Renal cortex interstitium (tissue), 15 donors: Measurements from ENCODE around the gene S100A7. TPM values are rescaled to one million over a fixed set of nuclear protein-coding genes. Genes with fewer than 3 reads are reported as not detected.

Experiments
- DNase-seq, 11 donors: peaks; one replicate each; pipeline ENCODE4 v3.0.0-alpha.2; 2013; ENCODE audit warnings: low read depth in 9 of 11, low spot score in 4 of 11; ENCODE audit errors: extremely low read depth in 1 of 11
- long read RNA-seq, 16 experiments: transcript quantifications; one replicate each; lab custom pipeline, GENCODE V29; 2026
- polyA plus RNA-seq, 3 donors: library from polyadenylated mRNA; unstranded; fragments of 120-200 nt; gene quantifications; one replicate each; pipeline ENCODE4 v1.2.1, GENCODE V29; 2013; ENCODE audit not compliant: insufficient read length in 3 of 3

Gene S100A7
- under 1 TPM; 0.56 to 0.65 (median 0.61) TPM for polyA plus RNA-seq
- long read RNA-seq, donor 1, result 0 reads
- long read RNA-seq, donor 2, result 0 reads
- long read RNA-seq, donor 3, result 0 reads
- long read RNA-seq, donor 4, result 0 reads
- long read RNA-seq, donor 5, result 0 reads
- long read RNA-seq, donor 6, result 0 reads
- long read RNA-seq, donor 7, result 0 reads
- long read RNA-seq, donor 8, result 0 reads
- long read RNA-seq, donor 9, result 0 reads
- long read RNA-seq, donor 10, result 0 reads
- long read RNA-seq, donor 11, result 0 reads
- long read RNA-seq, donor 12, result 0 reads
- long read RNA-seq, donor 13, result 0 reads
- long read RNA-seq, donor 14, result 0 reads
- long read RNA-seq, donor 15, result 0 reads
- long read RNA-seq, donor 16, result 0 reads

- DNase-seq, result no peak
Observed at GRCh38 chr1:153460551-153460950, at the start of gene S100A7. TSS of gene S100A7 (minus strand) at chr1:153460651. CDS start at chr1:153459013, 1,638 bp downstream.

GRCh38 chr1:153509729-153510354 lies 49.4 kb upstream of the S100A7 start:
- no peak for DNase-seq

GRCh38 chr1:153509036-153509435 lies 48.6 kb upstream of the S100A7 start:
- no peak for DNase-seq

- DNase-seq, result no peak
Observed at GRCh38 chr1:153507926-153508583, 47.6 kb upstream of the S100A7 start.

- DNase-seq, result peak in 7 of 11 donors; percentile 29 to 81 (median 38)
Observed at GRCh38 chr1:153506831-153507413, 46.5 kb upstream of the S100A7 start.

- no peak for DNase-seq
Observed at GRCh38 chr1:153506386-153506785, 45.9 kb upstream of the S100A7 start.

- DNase-seq, result no peak
Observed at GRCh38 chr1:153505576-153505975, 45.1 kb upstream of the S100A7 start.

- DNase-seq, result no peak
Observed at GRCh38 chr1:153503766-153504165, 43.3 kb upstream of the S100A7 start.

- no peak for DNase-seq
Observed at GRCh38 chr1:153498746-153499145, 38.3 kb upstream of the S100A7 start.

- DNase-seq, result no peak
Observed at GRCh38 chr1:153495536-153495935, 35.1 kb upstream of the S100A7 start.

GRCh38 chr1:153494976-153495535 lies 34.6 kb upstream of the S100A7 start:
- peak in 9 of 11 donors; percentile 44 to 73 (median 64) for DNase-seq

GRCh38 chr1:153493343-153493960 lies 33.0 kb upstream of the S100A7 start:
- DNase-seq, result no peak

- DNase-seq, result no peak
Observed at GRCh38 chr1:153490272-153491051, 30.0 kb upstream of the S100A7 start.

- no peak for DNase-seq
Observed at GRCh38 chr1:153488731-153489130, 28.3 kb upstream of the S100A7 start.

- DNase-seq, result no peak
Observed at GRCh38 chr1:153487707-153488106, 27.3 kb upstream of the S100A7 start.

GRCh38 chr1:153485863-153486262 lies 25.4 kb upstream of the S100A7 start:
- no peak for DNase-seq

- no peak for DNase-seq
Observed at GRCh38 chr1:153483776-153484175, 23.3 kb upstream of the S100A7 start.

- no peak for DNase-seq
Observed at GRCh38 chr1:153481124-153481523, 20.7 kb upstream of the S100A7 start.
